Kidney tubule cell (primary cell): ENCODE results near the gene CAPSL.
A peak's percentile ranks its signal among the peaks of the same experiment; 100 is the strongest.
"Not testable (repeated sequence)": the region's sequence is repeated elsewhere in the genome, so short reads cannot be mapped to it uniquely, and the experiment has no call there.

Experiments used
- DNase-seq: peaks from one replicate; pipeline ENCODE4 v3.0.0-alpha.2; 2018; ENCODE audit warnings: low spot score

The CAPSL gene

DNA sequence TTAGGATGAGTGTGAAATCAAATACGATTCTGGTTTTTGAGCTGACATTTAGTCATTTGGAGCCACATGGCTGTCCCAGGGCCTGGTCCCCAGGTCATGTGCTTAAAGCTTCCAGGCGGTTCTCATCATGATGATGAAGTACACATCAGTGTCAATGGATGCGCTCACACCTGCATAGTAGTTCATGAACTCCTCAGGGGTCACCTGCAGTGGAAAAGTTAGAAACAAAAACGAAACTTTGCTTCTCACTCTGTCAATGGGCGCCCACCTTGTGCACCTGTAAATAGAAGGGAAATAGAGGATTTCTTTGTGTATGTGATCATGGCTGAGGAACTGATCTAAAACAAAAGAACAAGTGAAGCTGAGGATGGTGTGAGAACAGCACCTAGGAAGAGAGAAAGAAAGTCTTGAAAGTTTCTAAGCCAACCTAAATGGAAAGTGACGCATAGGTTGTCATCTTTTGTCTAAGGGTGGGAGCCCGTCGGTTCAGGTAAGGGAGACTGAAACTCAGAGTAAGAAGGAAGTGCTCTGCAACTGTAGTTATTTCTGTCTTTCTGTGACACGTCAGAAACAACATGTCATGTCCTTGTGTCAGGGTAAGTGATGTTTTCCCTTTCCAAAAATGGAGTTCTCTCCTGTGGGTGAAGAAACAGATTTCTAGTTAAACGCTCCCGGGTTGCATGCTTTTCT lies 33.8 kb downstream of the CAPSL start:
- no peak for DNase-seq

DNA sequence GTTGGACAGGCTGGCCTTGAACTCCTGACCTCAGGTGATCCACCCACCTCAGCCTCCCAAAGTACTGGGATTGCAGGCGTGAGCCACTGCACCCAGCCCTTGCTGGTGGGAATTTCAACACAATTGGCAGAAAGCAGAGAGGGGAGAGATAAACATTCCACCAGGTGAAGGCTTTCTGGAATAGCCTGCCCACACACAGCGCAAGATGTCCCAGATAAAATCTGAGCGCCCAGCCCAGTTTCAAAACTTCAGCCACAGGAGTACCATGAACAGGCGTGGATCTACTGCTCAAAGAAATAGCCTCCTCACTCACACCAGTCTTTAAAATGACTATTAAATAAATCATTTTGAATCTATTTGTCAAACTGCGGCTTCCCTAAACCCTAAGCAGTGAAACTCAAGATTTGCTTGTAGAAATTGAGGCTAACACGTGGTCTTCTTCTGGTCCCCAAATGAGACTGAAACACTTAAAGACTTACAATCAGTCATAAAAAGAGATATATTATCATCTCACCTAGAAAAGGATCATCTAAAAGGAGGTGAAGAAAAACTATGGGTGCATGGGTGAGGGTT lies 34.7 kb downstream of the CAPSL start:
- DNase-seq = no peak

DNA sequence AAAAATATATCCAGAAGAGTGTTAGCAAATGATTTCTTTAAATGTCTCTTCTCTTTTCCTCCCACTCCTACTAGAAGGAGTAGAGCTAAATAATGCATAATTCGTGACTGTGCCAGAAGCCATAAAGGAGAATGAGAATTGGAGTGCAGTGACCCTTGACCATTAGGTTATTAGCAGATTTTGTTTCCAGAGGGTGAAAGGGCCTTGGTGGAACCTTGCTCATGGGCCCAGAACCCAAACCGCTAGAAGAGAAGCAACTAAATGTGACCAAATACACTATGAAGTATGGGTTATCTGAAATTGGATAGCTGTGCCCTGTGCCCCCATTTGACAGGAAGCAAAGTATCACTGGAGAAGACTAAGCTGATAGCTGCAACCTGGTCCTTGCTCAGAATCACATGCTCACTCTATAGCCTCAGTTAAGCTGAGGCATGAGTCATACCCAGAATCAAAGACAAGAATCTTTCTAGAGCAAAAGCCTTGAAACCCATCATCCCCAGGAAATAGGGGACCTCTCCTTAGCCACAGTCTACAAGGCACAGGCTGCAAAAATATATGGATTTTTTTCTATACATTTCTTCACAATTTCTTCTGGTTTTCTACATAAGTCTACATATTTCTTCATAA lies 36.3 kb downstream of the CAPSL start:
- DNase-seq = peak; percentile 51

DNA sequence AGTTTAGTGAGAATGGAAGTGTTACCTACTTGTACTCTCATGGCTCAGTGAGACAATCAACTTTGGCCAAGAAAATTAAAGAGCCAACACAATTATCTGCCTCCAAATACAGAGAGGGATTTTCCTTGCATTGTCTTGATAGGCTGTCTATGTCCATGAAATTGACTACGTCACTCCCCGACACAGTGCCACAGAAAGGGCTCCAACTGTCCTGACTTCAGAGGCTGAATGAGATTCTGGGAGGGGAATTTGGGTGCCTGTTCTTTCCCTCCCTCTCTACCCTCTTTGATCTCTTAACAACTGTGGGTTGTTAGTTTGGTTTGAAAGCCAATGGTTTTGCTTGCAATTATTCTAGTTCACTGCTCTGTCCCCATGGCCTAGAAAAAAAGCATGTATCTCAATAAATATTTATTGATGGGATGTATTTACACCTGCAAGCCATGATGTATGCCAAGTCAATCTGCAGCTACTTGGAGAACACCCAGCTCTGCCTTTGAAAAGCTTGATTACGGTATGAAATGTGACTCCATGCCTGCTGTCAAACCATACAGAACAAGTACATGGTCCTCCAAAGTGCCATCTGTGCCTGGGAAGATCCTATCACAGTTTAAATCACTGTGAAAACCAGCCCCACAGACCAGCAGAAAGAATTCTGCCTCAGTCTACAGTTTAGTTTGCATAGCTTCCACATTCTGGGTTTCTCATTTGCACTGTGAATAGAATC lies 37.3 kb downstream of the CAPSL start:
- no peak for DNase-seq

DNA sequence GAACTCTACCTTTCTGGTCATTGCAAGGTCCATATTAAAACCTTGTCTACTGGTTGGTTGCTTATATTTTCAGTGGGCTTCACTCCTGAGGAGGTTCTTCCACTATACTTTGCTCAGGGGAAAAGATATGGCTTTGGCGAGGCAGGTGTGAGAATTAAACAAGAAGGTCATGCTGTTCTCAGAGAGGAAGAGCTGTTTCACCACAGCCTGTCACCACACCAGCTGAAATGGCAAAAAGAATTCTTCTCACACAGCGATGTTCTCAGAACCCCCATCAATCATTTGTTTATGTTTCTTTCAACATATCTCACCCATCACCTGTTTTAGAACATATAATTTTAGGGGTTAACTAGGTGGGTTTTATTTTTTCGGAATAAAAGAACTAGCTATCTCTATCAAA lies 38.6 kb downstream of the CAPSL start:
- DNase-seq = no peak

DNA sequence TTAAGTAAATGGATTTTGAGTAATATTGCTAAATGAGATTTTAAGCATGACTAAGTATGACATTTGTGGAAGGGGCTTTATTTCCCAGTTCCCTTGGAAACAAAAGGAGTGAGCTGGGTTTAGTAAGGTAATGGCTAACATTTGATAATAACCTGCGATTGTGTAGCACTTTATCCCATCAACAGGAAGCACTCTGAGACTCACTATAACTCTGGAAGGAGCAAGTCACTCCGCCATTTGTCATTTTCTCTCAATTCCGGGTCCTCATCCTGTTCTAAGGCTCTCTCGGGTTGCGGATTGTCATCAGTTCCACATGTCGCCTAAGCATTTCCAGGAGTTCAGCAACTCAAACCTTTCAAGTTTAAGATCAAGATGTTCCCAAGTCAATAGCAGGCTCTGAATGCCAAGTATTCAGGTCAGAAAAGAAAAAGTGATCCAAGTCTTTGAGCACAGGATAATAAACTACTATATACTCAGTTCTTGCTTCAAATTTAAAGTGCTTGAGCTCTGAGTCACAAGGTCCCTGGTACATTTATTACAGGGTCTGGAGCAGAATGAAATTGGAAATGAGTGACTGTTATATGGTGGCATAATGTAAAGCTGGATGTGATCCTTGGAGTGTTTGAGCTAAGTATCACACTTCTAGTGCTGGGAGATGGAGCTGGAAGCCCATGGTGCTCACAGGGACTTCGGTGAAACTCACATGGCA lies 39.3 kb downstream of the CAPSL start:
- DNase-seq = no peak

DNA sequence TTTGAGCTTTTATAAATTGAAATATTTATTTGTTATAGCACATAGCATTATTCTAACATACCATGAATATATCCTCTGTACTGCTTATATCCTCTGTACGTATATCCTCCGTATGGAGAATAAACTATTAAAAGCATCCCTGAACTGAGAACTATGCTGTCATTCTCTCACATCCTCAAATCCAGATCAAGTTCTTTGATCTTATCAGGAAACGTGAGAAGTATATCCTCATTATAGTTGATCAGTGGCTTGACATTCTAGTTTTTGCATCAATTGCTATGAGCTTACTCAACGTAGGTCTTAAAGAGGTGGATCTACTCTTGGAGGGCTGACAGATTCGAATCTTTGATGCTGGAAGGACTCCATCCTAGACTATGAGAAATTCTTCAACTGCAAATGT lies 44.3 kb downstream of the CAPSL start:
- no peak for DNase-seq

DNA sequence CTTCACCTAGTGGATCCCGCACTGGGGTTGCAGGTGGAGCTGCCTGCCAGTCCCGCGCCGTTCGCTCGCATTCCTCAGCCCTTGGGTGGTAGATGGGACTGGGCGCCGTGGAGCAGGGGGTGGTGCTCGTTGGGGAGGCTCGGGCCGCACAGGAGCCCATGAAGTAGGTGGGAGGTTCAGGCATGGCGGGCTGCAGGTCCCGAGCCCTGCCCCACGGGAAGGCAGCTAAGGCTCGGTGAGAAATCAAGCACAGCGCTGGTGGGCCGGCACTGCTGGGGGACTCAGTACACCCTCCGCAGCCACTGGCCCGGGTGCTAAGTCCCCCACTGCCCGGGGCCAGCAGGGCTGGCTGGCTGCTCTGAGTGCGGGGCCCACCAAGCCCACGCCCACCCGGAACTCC lies 45.6 kb downstream of the CAPSL start:
- DNase-seq = not testable (repeated sequence)

DNA sequence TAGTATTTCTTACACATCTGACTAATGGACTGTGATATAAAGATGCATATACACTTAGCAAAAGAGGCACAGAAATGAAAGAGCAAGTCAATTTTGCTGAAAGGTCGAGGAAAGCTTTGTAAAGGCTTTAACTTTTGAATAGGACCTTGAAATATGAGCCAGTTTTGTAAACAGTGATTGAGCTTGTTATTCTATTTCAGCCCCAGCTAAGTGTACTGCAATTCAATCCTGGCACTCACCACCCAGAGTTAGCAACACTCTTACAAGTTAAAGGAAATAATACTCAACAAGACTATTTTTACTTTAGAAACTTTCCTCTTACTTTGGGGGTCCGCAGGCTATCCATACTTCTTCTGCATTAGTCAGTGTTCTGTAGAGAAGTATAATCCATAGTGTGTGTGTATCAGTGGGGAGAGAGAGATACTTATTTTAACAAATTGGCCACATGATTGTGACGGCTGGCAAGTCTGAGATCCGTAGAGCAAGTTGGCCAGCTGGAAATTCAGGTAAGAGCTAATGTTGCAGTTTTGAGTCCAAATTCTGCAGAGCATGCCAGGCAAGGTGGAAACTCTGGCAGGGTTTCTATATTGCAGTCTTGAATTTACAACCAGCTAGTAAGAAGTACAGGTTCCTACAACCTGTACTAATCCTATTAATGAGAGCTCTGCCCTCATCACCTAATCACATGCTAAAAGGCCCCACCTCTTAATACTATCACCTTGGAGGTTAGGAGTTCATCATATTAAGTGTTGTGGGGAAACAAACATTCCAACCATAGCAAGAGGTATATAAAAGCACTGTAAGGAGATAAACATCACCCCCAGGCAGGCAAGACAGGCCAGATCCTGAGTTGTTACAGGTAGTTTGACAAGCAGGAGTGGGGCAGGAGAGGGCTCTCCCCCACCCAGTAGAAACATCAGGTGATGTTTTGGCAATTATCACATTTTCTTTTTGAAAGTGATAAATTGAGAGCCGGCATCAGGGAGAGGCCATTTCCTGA lies 48.1 kb downstream of the CAPSL start:
- no peak for DNase-seq

DNA sequence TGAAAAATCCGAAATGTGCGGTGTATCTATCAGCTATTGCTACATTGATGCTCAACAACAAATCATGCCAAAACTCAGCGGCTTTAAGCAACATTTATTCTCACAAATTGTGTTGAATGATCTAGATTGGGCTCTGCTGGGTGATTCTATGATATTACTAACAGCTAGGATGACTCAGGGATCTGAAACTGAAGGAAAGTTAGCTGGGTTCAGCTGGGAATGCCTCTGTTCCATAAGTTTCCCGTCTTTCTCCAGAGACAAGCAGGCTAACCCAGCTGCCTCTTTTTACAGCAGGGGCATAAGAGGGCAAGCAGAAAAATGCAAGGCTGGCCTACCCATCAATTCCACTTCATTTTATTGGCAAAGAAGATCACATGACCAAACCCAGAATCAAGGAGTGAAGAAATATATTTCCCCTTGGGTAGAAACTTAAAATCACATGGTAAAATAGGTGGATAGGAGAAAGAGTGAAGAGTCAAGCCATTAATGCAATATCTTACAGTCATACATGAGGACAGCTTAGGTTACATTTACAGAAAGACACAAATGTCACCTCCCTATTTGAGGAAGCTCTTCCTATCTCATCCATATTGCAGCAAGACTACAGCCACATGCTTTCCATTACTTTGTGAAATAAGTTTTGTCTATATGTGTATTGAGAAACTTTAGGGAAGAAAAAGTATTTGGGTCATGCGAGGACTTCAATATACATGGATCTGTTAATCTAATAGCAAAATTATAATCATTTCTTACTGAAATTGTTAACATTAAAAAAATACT lies 50.9 kb downstream of the CAPSL start:
- DNase-seq = no peak

DNA sequence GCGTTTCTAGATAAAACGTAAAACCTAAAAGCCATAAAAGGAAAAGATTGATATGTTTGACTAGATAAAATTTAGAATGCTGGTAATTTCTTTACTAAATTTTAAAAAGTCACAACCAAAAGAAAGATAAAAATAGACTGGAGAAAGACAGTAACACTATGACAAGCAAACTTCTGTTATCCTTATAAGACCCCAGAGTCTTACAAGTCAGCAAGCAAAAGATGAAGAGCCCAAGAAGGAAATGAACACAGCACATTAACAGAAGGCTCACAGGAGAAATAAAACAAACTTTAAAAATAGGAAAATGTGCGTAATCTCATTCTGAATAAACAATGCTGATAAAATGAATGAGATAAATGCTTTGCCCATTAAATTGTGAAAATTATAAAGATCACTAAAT lies 52.0 kb downstream of the CAPSL start:
- no peak for DNase-seq

DNA sequence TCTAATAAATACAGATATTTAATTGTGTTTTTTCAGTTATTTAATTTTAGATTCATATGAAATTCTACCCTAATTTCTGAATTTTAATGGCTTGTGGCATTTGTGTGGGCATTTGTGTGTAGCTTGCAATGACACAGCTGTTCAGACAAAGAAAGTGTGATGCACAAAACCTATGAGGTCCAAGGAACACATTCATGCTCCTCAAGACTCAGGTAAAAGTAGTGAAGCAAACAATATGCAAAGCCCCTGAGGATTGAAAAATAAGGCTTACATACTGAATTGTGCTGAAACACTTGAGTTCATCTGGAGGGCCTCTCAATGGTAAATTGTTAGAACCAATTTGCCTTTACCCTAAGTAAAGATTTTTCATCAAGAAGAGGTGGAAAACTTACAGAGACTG lies 53.6 kb downstream of the CAPSL start:
- DNase-seq = no peak

DNA sequence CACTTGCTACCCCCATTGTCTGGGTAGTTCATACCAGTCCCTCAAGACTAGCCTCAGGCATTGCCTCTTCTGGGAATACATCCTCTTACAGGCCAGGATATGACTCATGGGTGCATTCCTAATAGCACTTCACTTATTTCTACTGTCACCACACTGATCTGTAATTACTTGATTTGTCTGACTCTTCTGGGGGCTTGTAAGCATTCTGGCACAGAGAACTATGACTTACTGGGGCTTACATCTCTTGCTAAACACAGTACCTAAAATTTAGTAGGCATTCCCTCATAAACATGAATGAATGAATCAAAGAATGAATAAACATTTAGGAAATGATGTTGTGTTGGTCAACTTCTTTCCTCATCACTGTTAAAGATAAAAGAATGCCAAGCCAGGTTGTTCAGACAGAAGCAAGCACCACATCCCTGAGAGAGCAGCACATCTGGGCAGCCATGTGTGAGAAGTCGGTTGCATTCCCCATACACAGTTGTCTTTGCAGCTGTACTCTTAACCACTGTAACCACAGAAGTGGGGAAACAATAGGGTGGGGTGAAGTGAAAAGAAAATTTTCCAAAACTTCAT lies 54.1 kb downstream of the CAPSL start:
- DNase-seq = peak; percentile 93

DNA sequence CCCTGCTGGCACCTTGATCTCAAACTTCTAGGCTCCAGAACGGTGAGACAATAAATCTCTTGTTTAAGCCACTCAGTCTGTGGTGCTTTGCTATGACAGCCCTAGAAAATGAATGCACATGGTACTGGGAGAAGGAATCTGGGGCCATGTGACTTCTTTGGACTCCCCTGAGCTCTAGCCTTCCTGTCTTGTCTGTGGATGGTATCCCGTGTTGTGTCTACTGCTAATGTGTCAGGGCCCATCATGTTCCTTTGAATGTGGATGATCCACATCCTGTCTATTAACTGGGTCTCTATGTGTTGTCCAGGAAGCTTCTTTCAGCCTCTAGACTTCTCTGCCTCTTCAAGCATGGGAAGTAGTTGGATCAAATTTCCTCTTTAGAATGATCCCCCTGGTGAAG lies 56.7 kb downstream of the CAPSL start:
- peak; percentile 44 for DNase-seq

DNA sequence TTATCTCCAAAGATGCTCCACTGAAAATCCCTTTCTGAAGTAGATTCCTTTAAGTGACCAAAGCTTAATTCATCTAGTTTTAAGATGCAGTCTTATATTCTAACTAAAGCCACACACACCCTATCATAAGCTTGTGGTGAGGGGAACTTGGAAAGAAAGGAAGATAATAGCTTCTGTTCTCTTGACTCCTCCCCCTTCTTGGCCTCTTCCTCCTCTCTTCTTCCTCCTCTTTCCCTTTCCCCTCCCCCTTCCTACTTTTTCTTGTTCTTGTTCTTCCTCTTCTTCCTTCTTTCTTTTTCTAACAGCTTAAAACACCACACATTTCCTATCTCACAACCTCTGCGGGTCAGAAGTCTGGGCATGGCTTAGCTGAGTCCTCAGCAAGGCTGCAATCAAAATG lies 58.3 kb downstream of the CAPSL start:
- no peak for DNase-seq

DNA sequence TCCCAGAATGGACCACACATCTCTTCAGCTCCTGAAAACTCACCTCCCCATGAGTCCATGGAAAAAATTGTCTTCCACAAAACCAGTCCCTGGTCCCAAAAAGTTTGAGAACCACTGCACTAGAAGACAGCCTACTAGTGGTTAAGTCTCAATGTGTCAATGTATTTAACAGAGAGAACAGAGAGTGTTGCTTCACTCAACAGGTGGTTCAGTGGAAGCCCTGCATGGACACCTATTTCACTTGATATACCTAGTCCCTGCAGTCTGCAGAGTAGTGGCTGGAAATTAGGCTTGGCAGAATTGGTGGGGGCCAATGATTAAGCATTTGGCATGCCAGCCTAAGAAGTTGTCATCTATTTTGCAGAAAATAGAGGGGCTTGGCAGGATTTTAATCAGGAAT lies 58.8 kb downstream of the CAPSL start:
- no peak for DNase-seq

DNA sequence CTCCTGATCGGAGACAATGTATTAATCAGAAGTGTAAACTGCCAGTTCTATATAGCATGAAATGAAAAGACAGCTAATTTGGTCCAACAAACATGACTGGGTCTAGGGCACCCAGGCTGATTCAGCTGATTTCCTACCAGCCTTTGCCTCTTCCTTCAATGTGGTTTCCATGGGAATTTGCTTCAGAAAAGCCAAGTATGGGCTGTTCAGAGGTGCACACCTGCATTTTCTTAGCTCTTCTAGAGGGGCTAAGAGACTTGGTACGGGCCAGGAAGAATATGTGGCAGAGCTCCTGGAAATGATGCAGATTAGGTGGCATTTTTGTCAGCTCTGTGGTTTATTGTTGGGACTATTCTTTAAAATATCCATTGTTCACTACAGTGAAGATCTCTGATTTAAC lies 59.3 kb downstream of the CAPSL start:
- DNase-seq = no peak

DNA sequence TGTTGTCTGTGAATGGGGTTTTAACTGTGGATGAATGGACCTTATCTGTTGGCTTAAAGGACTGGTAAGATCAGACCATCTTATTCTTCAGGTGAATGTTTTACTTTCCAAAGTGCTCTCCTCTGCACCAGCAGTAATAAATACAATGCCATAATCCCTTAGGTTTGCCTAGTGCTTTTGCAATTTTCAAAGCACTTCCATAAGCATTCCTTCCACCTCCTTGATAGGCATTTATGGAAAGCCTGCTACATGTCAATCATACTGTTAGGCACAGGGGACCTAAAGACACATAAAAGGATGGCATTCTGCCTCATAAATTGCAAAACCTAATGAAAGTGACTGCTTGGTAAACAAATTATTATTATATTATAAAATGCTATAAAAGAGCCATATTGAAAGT lies 60.3 kb downstream of the CAPSL start:
- no peak for DNase-seq

DNA sequence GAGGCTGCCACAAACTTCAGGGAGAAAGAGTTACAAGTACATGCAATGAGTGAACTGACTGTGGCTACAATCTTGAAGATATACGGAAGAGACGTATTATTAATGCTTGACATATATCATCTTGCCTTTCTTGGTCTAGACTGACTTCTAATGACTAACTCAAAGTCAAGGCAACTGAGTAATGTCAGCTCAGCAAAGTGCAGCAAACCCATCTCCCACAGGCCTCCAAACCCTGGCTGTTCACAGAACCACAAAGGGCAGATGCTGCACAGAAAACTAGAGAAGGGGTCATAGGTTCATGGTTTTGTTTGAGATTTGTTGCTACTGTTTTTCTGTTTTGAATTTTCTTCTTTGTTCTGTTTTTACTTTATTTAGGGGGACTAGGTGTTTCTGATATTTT lies 60.8 kb downstream of the CAPSL start:
- peak; percentile 22 for DNase-seq

DNA sequence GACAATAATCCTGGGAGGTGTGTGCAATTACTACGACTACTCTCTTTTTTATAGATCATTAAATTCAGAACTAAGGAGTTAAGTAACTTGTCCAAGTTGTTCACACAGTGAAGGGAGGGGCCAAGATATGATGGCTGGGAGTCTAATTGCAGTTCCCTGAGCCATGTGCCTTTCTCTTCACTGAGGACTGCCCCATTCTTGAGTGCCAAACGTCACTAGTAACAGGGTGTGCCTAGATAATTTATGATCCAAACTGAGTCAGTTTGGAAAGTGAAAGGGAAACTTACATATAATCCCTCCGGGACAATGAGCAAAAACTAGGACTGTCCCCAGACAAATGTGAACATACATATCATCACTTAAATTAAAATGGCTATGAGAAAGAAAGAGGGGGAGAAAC lies 61.5 kb downstream of the CAPSL start:
- DNase-seq = peak; percentile 80
